GM21447 (cell line): Measurements from ENCODE around the gene GRK4.
A peak's percentile ranks its signal among the peaks of the same experiment; 100 is the strongest.
"Not testable (repeated sequence)": the region's sequence is repeated elsewhere in the genome, so short reads cannot be mapped to it uniquely, and the experiment has no call there.

Source experiments
- ATAC-seq: cut with Tn5 transposase; IDR thresholded peaks from one replicate; pipeline ENCODE4 v1.9.1; 2021; ENCODE audit not compliant: unreplicated experiment

Gene GRK4

DNA sequence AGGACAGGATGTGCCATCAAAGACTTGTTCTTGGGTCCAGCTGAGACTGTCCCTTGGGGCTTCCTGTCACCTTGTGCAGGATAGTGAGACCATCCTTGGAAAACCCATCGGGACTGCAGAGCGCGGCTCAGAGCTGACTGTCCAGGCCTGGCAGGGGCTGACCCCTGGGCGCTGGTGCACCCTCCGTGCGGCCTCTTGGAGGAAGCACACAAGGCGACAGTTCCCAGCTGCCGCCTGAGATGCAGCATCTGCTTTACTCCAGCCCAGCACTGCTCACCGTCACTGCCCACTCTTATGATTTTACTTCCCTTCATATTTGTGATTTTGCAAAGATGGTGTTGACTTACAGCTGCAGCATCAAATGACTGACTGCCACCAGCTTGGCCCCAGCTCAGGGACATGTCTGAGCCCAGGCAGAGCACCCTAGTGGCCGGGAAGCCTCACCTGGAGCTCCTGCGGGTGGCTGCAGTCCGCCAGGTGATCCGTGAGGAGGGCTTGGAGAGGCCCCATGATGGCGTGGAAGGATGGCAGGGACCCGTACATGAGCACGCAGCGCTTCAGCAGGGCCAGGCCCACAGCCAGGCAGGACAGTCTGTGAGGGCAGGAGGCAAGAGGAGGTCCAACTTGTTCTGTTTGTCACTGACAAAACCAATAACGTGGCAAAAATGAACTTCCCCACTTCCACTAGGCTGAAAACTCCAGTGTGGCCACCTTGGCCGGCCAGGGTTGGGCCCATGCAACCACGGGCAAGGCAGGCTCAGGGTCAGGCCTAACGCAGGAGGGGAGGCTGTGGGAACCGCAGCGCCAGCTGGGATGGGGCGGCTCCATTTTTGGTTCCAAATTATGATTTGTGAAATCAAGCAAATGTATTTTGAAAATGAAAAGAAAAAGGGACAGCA lies 22.0 kb upstream of the GRK4 start:
- ATAC-seq: no peak

DNA sequence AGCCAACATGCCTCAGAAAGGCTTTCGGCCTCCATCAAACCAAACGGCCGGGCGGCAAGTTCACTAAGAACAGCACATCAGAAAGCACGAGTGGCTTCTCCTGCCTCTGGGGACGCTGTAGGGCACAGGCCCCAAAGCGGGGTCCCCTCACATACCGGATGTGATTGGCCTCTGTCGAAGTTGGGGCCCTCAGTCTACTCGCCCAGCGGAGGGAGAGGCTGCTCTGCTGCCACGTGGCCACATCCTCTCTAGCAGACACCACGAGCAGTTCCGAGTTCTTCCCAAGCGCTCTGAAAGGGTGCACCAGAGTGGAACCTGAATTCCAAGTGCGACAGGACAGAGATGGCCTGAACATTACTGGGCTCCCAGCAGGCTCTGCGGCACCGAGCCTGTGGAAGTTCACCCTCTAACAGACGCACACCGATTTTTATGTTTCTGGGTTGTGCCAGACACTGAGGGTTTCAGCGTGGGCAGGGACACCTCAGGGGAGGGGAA lies 21.3 kb upstream of the GRK4 start:
- no peak for ATAC-seq

DNA sequence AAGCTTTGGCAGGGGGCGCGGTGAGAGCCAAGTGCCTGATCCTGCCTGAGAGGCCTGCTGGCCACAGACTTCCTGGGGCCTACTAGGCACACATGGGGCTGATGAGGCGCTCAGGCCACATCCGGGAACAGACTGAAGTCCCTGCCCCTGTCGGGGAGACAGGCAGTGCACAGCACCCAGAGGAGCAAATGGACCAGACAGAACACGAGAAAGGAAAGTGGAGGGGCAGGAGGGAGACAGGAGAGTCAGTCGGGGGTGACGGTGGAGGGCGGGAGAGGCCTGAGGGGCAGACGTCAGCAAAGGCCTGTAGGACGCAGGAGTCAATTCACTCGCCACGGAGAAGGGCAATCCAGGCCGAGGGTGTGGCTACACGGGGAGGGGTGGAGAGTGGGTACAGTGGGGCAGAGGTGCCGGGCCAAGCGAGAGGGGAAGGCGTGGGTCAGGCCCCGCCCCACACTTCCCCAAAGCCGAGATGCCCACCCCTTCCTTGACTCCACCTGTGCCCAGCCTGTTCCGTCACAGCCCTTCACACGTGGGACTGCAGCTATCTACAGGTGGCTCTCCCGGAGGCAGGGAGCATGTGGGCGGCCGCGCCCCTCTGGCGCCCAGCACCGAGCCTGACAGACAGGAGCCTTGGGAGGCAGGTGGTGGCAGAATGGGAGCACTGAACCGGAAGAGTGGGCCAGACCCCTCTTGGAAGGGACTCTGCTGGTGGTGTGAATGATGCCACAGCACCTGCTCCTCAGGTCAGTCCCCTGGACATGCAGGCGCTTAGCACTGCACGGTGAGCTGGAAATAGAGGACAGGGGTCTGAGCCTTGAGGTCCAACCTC lies 20.6 kb upstream of the GRK4 start:
- ATAC-seq: no peak

- no peak for ATAC-seq
Observed at GRCh38 chr4:2943364-2944090, 19.8 kb upstream of the GRK4 start.

DNA sequence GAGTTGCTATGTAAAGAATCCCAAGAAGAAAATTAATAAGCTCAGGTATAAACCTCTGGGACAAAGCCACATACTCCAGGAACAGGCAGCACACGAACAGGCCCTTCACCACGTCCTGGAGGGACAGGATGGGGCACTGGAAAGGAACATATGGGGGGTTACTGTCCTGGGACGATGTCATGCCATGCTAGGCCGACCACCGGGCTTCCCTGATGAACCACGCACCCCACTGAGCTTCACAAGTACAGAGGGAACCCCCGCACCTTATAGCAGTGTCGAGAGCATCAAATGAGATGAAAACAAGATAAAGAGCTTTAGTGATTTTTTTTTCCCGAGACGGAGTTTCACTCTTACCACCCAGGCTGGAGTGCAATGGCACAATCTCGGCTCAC lies 19.3 kb upstream of the GRK4 start:
- ATAC-seq: no peak

- no peak for ATAC-seq
Observed at GRCh38 chr4:2944586-2945526, 18.5 kb upstream of the GRK4 start.

GRCh38 chr4:2945619-2946604 lies 17.5 kb upstream of the GRK4 start:
- ATAC-seq: not testable (repeated sequence)

- no peak for ATAC-seq
Observed at GRCh38 chr4:2946812-2947600, 16.4 kb upstream of the GRK4 start.

DNA sequence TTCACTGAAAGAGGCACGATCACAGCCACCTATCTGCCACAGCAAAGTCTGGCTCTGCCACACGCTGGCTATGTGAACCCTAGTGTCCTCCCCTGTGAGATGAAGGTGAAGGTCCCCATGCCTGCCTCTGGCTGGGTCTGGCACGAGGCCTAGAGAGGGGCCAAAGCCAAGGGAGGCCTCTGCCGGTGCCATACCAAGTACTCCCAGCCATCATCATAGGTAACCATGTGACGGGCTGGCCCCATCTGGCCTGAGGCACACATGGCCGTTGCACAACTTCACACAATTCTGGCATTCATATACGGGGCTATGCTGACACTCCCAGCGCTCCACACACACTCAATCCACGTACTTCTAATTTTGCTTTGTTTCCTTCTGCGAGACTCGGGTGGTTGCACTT lies 15.4 kb upstream of the GRK4 start:
- ATAC-seq: no peak

GRCh38 chr4:2948895-2949781 lies 14.2 kb upstream of the GRK4 start:
- ATAC-seq: no peak

GRCh38 chr4:2949782-2950125 lies 13.6 kb upstream of the GRK4 start:
- ATAC-seq: no peak

DNA sequence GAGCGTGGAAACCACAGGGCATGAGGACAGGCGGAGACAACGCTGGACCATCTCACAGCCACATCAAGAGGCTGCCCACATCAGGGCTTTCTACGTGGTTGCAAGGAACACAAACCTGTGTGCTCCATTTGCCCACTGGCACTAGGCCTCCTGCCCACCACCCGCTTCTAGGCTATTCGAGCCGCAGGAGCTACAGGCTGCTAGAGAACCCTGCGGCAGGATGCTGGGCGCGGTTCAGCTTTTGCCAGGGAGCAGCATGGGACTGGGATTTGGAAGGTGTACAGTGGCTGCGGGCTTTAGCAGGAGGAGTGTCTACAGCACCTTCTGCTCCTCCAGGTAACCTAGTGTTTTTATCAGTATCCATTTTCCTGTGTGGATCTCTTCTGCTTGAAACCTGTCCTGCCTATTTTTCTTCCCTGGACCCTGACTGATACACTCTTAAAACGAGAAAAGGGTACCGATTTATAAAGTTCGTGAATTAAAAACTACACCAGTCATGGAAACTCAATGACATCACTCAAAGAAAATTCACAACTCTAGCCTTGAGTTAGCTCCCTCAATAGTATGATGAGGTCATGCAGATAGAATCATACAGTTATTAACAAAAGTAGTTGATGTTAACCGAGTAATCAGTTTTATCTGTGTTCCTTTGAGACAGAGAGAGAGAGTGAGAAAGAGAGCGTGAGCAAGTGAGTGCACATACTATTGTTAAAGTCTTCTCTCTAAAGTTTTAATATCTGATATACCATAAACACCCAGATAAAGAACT lies 13.0 kb upstream of the GRK4 start:
- no peak for ATAC-seq

DNA sequence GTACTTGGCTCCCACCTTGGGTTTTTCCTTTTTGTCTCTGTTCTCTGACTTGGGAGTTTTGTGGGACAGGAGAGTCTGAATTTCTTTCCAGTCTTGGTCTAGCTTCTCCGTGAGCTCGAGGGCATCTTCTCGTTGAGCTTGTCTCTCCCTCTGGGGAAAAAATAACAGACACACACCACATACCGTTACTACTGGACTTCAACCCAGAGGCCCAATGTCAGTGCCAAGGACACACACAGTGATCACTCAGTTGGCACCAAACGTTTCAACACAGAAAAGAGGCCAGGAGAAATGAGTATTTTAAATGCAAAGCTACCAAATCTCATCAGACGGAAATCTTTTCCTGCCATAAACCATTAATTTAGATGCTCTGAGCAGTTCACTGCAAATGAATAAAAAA lies 9.9 kb upstream of the GRK4 start:
- no peak for ATAC-seq

- ATAC-seq: peak; percentile 56
Observed at GRCh38 chr4:2954358-2955185, 8.8 kb upstream of the GRK4 start.

DNA sequence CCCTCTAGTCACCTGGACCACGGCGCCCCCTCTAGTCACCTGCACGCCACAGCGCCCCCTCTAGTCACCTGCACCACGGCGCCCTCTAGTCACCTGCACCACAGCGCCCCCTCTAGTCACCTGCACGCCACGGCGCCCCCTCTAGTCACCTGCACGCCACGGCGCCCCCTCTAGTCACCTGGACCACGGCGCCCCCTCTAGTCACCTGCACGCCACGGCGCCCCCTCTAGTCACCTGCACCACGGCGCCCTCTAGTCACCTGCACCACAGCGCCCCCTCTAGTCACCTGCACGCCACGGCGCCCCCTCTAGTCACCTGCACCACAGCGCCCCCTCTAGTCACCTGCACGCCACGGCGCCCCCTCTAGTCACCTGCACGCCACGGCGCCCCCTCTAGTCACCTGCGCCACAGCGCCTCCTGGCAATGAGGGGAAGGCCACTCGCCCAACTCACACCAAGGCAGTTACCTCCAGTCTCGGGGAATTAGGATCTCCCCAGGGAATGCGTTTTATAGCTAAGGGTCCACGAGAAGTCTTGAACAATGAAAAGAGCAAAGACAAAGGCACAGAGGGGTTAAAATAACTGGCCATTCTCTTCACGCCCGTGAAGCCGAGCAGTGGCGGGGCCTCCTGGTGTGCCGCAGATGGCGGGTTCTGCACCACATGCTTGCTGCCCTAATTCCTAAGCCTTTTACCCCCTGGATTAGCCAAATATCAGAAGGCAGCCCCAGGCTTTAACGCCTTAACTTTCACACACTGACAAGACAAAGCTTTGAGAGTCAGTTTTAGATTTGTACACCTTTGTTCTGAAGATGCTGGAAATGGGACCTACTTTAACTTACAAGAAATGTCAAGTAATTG lies 8.0 kb upstream of the GRK4 start:
- not testable (repeated sequence) for ATAC-seq
